Psoas muscle (tissue), 8 donors: ENCODE data around the gene WDR81. TPM values are rescaled to one million over a fixed set of nuclear protein-coding genes. Genes with fewer than 3 reads are reported as not detected.
"Not testable (repeated sequence)": the region's sequence is repeated elsewhere in the genome, so short reads cannot be mapped to it uniquely, and the experiment has no call there.

Experiments
- ATAC-seq, 4 donors: fragments of 200-7000 bp; cut with Tn5 transposase; one replicate each; pipeline ENCODE4 v1.9.1; 2020; ENCODE audit warnings: moderate library complexity in 3 of 4, mild to moderate bottlenecking in 2 of 4
- DNase-seq, 2 donors: peaks; one replicate each; pipeline ENCODE4 v3.0.0-alpha.2; 2020
- H3K27ac ChIP-seq: fragments of 200-600 bp; one replicate; pipeline ENCODE4 v1.8.0; 2022
- H3K27me3 ChIP-seq, 3 donors: fragments of 200-600 bp in 1 of 3; one replicate each; pipeline versions ENCODE4 v1.6.1 to v1.8.0; 2013 to 2022; ENCODE audit warnings: low read length in 2 of 3, mild to moderate bottlenecking in 2 of 3, moderate library complexity in 1 of 3; ENCODE audit not compliant: insufficient read depth in 3 of 3
- H3K36me3 ChIP-seq, 2 donors: fragments of 200-600 bp in 1 of 2; one replicate each; pipeline versions ENCODE4 v1.6.1 to v1.8.0; 2013 to 2022; ENCODE audit warnings: low read depth in 1 of 2, mild to moderate bottlenecking in 1 of 2, moderate library complexity in 1 of 2; ENCODE audit not compliant: insufficient read depth in 1 of 2
- H3K4me1 ChIP-seq: fragments of 200-600 bp; one replicate; pipeline ENCODE4 v1.8.0; 2022
- H3K4me3 ChIP-seq: fragments of 200-600 bp; one replicate; pipeline ENCODE4 v1.8.0; 2022; ENCODE audit warnings: mild to moderate bottlenecking
- H3K9me3 ChIP-seq: fragments of 200-600 bp; one replicate; pipeline ENCODE4 v1.8.0; 2022
- WGBS, 3 donors: extraction: QIAGEN DNeasy Blood & Tissue Kit; methylation state at CpG; one replicate each; pipeline versions ENCODE4 v1.1.6 to v1.1.7; 2013; 5-methylcytosine and 5-hydroxymethylcytosine counted together
- intact Hi-C, 2 donors: fragments of 100-400 bp; cut with DNase I; formaldehyde crosslinking; loops; one replicate each; pipeline versions ENCODE4 v1.11.0 to v1.14.2; 2022
- polyA plus RNA-seq, 3 donors: library from polyadenylated mRNA; stranded (reverse); fragments of 200-250 nt; gene quantifications; one replicate each; pipeline ENCODE4 v1.2.3, GENCODE V29; 2013
- total RNA-seq, 4 donors: library from RNA; stranded (reverse); fragmentation: NEBNext Ultra II Directional in 2 of 4; extraction: Animal tissue kit (Norgen Biotek cat#: 25700) in 2 of 4; gene quantifications; one replicate each; pipeline versions ENCODE4 v1.2.1 to v1.2.4, GENCODE V29; 2021 to 2023
- TF ChIP-seq, protein P1 (sequence below): fragments of 200-600 bp; IDR thresholded peaks from one replicate; pipeline ENCODE4 v1.8.0; 2022; ENCODE audit warnings: antibody characterized with exemption
- donor health status: healthy with polysubstance abuse.
- donor health status: DM: no; HTN: no; CAD: no; lungs with moderate emphysema.
- donor health status: Bipolar disorder and iron deficiency.
- donor health status: healthy.
- donor health status: DM: yes; HTN: yes; CAD: no.
- donor health status: DM: no; HTN: no; CAD: no.
- donor health status: DM: no; HTN: no; CAD: no.
- donor health status: DM: yes; HTN: yes; CAD: no.

Gene WDR81
- total and polyA plus RNA-seq, 7 donors, result 15.1 to 27.9 (median 18.5) TPM

DNA sequence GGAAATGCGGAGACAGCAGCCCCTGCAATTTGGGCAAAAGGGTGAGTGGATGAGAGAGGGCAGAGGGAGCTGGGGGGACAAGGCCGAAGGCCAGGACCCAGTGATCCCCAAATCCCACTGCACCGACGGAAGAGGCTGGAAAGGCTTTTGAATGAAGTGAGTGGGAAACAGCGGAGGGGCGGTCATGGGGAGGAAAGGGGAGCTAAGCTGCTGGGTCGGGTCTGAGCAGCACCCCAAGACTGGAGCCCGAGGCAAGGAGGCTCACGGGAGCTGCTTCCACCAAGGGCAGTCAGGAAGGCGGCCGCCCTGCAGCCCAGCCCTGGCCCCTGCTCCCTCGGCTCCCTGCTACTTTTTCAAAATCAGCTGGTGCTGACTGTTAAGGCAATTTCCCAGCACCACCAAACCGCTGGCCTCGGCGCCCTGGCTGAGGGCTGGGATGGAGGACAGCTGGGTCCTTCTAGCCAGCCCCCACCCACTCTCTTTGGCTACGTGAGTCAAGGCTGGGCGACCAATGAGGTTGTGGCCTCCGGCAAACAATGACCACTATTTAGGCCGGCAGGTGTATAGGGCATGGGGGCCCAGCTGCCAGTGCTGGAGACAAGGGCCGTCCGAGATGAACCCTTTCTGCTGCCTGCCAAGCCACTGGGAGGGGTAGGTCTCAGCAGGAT, 37.9 kb downstream of the WDR81 start:
- Histone ChIP-seq H3K4me1 (peaks cover 44% of the 10 kb centered on the region), H3K27ac (peak overlapping the region; percentile 92), H3K27me3 (no peaks in the 10 kb centered on the region), H3K36me3 (peaks cover 0 to 7% of the 10 kb centered on the region in 2 donors), H3K9me3 (no peaks in the 10 kb centered on the region), H3K4me3 (peak overlapping the region; percentile 71)
- TF ChIP-seq, protein P1, sequence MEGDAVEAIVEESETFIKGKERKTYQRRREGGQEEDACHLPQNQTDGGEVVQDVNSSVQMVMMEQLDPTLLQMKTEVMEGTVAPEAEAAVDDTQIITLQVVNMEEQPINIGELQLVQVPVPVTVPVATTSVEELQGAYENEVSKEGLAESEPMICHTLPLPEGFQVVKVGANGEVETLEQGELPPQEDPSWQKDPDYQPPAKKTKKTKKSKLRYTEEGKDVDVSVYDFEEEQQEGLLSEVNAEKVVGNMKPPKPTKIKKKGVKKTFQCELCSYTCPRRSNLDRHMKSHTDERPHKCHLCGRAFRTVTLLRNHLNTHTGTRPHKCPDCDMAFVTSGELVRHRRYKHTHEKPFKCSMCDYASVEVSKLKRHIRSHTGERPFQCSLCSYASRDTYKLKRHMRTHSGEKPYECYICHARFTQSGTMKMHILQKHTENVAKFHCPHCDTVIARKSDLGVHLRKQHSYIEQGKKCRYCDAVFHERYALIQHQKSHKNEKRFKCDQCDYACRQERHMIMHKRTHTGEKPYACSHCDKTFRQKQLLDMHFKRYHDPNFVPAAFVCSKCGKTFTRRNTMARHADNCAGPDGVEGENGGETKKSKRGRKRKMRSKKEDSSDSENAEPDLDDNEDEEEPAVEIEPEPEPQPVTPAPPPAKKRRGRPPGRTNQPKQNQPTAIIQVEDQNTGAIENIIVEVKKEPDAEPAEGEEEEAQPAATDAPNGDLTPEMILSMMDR, result no peak
- WGBS, 3 donors, result 19 to 26% (median 22%) methylated on average over 21 of the region's 21 CpGs
- intact Hi-C loops, result loop anchor here (2.0 to 5.0 kb wide), 3 partner anchors 32 to 42 kb away; no protein-coding TSS in a partner anchor
- DNase-seq (peak; percentile 84 to 86), ATAC-seq (peak; percentile 77 to 85 (median 80))

DNA sequence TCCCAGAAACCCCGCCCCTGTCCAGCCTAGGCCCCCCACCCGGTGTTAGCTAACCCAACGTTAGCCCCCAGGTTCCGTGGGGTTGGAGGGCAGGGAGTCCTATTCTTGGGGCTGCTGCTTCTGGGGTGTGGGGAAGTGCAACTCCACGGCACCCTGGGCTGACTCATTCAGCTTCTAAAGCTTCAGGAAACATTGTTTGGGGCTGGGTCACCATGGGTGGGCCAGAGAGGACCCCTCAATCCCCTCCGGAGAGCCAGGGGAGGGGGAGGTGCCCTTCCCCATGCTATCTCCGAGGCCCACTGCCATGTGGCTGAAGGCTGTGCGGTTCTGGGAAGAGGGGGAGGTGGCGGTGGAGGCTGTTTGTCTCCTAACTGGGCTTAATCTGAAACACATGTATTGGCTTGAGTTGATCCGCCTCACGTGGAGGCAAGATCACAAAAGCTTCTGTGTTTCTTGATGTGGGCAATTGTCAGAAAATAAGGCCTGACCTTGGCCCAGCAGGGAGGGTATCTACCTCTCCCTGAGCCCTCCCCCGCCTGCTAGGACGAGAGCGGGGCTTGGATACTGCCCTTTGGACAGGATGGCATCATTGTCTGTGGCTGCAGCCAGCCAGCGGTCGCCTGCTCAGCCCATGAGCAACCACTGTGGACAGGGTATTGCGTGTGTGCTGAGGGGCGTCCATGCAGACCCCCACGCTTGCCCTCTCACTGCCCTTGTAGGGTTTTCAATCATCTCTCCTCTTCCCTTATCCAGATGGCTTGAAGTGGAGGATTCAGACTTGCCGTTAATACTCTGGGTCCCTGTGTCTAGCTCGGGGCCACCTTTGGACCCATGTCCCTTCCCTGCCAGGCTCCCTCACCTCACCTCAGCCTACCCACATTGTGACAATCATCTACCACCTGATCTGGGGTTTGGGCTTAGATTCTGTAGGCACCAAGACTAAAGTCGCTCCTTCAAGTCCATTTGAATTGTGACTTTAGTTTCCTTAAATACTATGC, 38.7 kb downstream of the WDR81 start:
- intact Hi-C loops, result loop anchor here (2.0 to 5.0 kb wide), 3 partner anchors 32 to 42 kb away; no protein-coding TSS in a partner anchor
- peak; percentile 76 to 84 for DNase-seq
- Histone ChIP-seq H3K4me1 (peaks cover 49% of the 10 kb centered on the region), H3K4me3 (peak overlapping the region; percentile 71), H3K27ac (peak overlapping the region; percentile 92), H3K36me3 (peaks cover 0 to 13% of the 10 kb centered on the region in 2 donors), H3K27me3 (no peaks in the 10 kb centered on the region), H3K9me3 (no peaks in the 10 kb centered on the region)
- 14 to 31% (median 20%) methylated on average over 22 of the region's 22 CpGs for WGBS, 3 donors
- TF ChIP-seq, protein P1, result no peak
- ATAC-seq, result peak; percentile 61 to 68 (median 66)

DNA sequence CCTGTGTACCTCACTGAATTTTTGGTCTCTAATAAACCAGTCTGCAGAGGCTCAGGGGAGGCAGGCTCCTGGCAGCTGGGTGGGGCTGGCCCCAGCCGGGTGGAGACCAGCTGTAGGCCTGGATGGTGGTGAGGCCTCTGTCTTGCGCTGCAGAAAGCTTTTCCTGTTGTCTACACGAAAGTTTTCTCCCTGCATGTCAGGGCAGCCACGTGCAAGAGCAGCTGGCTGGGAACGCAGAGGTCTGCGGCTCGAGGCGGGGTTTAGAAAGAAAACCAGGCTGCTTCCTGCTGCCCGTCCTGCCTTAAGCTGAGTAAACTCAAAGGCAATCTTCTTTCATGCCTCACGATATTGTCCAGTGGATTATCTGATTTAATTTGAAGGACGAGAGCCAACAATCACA, 39.8 kb downstream of the WDR81 start:
- peak; percentile 77 to 89 for DNase-seq
- TF ChIP-seq, protein P1, result no peak
- ATAC-seq, result peak; percentile 19 to 42 (median 32)
- H3K27ac ChIP-seq, result peak overlapping the region; percentile 92
- peak overlapping the region; percentile 71 for H3K4me3 ChIP-seq
- no peaks in the 10 kb centered on the region for H3K27me3 ChIP-seq
- intact Hi-C loops, result loop anchor here in 1 of 2 donors (5.0 kb wide), 1 partner anchor 37 kb away; no protein-coding TSS in a partner anchor
- H3K36me3 ChIP-seq, result peaks cover 0 to 24% of the 10 kb centered on the region in 2 donors
- WGBS, 3 donors, result 0 to 6% (median 3%) methylated on average over 11 of the region's 11 CpGs
- no peaks in the 10 kb centered on the region for H3K9me3 ChIP-seq
- H3K4me1 ChIP-seq, result peaks cover 51% of the 10 kb centered on the region

GRCh38 chr17:1764705-1765104, 40.2 kb downstream of the WDR81 start:
- not testable (repeated sequence) for H3K27me3 ChIP-seq, ATAC-seq, DNase-seq, H3K9me3 ChIP-seq
- H3K27ac ChIP-seq, result peak overlapping the region; percentile 92
- intact Hi-C loops, result loop anchor here in 1 of 2 donors (5.0 kb wide), 1 partner anchor 37 kb away; no protein-coding TSS in a partner anchor
- H3K36me3 ChIP-seq, result peaks cover 0 to 28% of the 10 kb centered on the region in 2 donors
- H3K4me1 ChIP-seq, result peaks cover 49% of the 10 kb centered on the region
- peak overlapping the region; percentile 71 for H3K4me3 ChIP-seq
- WGBS, 3 donors, result 70 to 79% (median 72%) methylated on average over 5 to 7 of the region's 7 CpGs
